ENCODE data around the gene MCTP2.
A peak's percentile ranks its signal among the peaks of the same experiment; 100 is the strongest.

Gene MCTP2

DNA sequence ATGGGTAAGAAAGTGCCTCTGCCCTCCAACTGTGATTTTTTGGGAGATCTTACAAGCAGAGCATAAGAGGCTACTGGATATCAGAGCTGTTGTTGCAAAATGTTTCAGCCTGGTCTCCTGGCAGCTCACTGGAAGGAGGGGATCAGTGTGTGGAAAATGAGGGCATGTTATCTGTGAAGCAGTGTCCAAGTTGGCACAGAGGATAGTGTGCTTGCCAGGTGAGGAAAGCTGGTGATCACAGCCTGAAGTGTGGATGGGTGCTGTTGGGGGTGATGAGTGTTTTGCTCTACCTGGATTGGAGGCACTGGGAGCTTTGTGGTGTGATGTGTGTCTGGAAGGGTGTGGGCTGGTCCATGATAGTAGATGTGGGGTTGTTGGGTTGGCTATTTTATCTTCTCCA is 69.3 kb downstream of the MCTP2 start:
- DNase-seq = no peak

- no peak for DNase-seq
Observed at GRCh38 chr15:94305133-94305532, 73.8 kb downstream of the MCTP2 start.

GRCh38 chr15:94306700-94307650 is 75.6 kb downstream of the MCTP2 start:
- no peak for DNase-seq

- DNase-seq = no peak
Observed at GRCh38 chr15:94312946-94313345, 81.6 kb downstream of the MCTP2 start.

- DNase-seq = no peak
Observed at GRCh38 chr15:94314639-94315038, 83.3 kb downstream of the MCTP2 start.

- DNase-seq = no peak
Observed at GRCh38 chr15:94317211-94317610, 85.8 kb downstream of the MCTP2 start.

DNA sequence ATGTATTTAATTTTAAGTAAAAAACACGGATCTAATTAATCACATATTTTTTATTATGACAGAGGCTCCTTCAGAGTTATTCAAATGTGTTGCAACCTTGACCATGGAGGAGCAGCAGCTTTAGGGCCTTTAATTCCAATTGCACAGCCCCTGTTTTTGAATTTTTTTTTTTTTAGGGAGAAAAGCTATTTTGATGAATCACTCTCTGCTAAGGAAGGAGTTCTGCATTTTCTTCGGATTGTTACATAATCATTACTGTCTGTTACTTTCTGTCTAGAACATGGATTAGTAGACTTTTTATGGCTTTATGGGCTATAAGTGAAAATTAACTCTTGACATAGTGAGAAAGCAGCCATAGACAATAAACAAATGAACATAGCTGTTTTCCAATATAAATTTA is 90.8 kb downstream of the MCTP2 start:
- DNase-seq = no peak

DNA sequence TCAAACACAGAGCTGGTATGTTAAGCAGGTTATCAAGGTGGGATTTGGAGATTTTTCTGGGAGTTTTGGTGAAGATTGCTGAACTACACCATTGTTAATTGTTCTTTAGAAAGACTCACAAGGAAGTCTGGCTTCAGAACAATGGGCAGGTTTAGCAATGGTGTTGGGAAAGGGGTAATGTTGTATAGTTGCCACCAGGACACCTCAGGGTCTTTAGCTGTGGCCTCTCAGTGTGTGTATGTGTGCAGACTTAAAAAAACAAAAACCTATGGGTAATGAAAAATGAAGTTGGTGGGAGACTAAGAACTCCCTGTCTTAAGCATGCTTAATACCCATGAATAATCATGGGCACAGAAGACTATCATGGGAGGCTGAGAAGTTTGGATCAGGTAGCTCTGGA is 91.7 kb downstream of the MCTP2 start:
- DNase-seq = no peak

GRCh38 chr15:94324117-94324826 is 92.9 kb downstream of the MCTP2 start:
- peak; percentile 71 for DNase-seq

DNA sequence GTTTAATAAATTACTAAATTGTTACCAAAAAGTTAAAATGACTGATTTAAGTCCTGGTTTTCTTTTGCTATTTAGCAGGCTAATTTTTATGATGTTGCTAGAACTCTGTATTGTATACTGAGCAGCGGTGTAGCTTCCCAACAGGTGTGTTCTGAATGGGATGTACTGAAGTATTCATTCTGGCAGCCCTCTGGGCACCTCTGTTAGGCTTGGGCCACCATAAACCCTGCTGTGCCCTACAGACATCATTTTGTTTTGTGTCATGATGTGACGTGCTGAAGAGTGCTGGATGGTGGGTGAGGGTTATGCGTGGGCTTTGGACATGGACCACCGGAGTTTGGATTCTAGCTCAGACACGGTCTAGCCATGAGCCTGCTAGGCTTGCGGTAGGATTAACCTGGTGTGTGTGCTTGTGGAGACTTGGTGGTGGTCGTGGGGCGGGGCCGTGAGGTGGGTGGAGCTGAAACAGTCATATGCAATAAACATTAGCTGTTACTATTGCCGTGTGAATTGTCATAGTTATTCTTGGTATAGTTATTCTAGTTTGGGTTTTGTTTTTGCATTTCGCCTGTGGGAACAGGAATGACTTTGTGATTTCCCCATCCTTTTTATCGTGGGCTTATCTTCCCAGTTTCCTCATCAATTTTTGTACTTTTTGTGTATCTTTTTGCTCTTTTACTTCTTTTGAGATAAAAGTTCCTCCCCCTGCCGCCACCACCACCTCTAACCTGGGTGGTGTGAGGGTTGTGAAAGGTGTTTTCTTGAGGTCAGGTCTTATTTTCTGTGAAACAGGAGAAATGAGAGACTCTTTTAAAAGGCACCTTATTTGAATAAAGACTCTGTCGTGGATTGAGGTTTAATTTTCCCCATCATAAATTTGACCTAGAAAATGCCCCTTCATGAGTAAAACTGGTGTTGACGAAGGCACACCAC is 93.7 kb downstream of the MCTP2 start:
- no peak for DNase-seq

GRCh38 chr15:94327356-94327936 is 96.1 kb downstream of the MCTP2 start:
- peak; percentile 34 for DNase-seq

DNA sequence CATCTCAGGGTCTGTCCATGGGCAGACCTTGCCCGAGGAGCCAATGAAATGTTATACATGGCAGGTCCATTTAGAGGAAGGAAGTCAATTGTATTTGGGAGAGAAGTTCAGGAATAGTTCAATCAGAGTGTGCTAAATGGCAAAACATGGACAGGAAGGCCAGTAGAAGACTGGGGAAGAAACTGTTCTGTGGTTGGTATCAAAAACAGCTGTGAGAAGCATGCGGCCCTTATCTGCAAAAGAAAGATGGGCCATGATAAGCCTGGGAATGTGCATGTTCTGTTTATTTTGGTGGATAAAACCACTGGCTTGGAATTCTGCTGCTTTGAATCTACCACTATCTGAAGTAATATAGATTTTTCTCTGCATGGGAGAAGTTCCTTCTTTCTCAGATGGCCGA is 100.4 kb downstream of the MCTP2 start:
- DNase-seq = no peak

DNA sequence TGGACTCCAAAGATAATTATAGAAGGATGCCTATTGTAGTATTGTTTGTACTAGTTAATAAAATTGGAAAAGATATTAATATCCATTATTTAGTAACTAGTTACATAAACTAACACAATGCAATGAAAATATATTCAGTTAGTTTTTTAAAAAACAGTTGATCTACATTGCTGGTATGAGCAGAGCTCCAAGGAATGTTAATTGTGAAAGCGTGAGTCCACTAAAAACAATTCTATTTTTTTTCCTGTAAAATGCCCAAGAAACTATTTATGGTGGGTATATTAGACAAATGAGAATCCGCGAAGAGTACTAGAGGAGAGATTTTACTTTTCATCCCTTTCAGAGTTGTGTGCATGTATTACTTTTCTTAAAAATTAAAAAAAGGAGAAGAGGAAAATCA is 104.3 kb downstream of the MCTP2 start:
- no peak for DNase-seq

- DNase-seq = no peak
Observed at GRCh38 chr15:94336817-94337467, 105.6 kb downstream of the MCTP2 start.

DNA sequence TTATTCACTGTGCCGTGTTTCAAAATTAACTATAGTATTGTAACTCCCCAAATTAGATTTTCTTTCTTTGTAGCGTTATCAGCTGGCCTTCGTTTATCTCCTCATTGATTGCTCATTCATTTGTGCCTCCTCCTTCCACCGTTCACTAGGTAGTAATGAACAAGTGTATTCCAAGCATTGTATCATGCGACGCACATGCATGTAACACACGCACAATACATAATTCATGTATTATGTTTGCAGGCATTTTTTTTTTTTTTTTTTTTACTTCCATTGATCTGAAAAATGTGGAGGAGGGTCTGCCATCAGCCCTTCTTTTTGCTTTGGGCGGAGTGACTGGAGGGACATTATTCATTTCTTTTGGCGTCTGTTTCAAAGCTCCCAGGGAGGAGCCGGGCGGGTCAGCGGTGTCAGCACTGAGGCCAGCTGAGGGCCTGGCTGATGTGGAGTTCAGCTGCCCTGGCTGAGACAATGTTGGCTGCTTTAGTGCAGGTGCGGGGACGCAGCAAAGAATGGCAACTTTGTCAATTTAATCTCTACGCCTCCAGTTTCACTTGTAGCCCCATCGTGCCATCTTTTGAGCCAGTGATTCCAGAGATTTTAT is 107.0 kb downstream of the MCTP2 start:
- DNase-seq = no peak

- no peak for DNase-seq
Observed at GRCh38 chr15:94346282-94346681, 114.9 kb downstream of the MCTP2 start.

DNA sequence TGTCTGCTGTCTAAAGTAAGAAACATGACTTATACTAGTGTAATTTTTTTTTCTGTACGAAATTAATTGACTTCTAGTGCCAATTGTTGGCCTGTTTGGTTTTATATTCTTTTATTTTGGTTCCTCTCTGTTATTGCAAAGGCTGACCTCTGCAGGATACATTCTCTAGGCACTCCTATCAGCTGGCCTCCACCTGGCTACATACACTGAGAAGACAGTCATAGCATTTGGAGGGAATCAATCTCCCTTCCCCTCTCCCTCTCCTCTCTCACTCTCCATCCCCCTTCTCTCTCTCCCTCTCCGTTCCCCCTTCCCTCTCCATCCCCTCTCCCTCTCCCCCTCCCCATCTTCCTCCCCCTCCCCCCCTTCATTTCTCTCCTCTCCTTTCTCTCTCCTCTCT is 116.7 kb downstream of the MCTP2 start:
- DNase-seq = no peak

GRCh38 chr15:94351031-94351535 is 119.7 kb downstream of the MCTP2 start:
- DNase-seq = no peak

GRCh38 chr15:94352636-94353487 is 121.5 kb downstream of the MCTP2 start:
- no peak for DNase-seq

GRCh38 chr15:94353488-94353820 is 122.1 kb downstream of the MCTP2 start:
- no peak for DNase-seq

- DNase-seq = no peak
Observed at GRCh38 chr15:94354655-94355054, 123.3 kb downstream of the MCTP2 start.
